Right kidney (tissue), 9 donors: ENCODE measurements around the gene DDX43.
"Not testable (repeated sequence)": the region's sequence is repeated elsewhere in the genome, so short reads cannot be mapped to it uniquely, and the experiment has no call there.

ENCODE experiments used
- DNase-seq: peaks from one replicate; pipeline ENCODE4 v3.0.0-alpha.2; 2016
- long read RNA-seq, 8 donors: transcript quantifications; one replicate each; lab custom pipeline, GENCODE V29; 2026

Gene DDX43
- long read RNA-seq, donor 1 = 0 reads
- long read RNA-seq, donor 2 = 0 reads
- long read RNA-seq, donor 3 = 0 reads
- long read RNA-seq, donor 4 = 0 reads
- long read RNA-seq, donor 5 = 0 reads
- long read RNA-seq, donor 6 = 0 reads
- long read RNA-seq, donor 7 = 0 reads
- long read RNA-seq, donor 8 = 0 reads

- DNase-seq = peak; percentile 10
Measured at GRCh38 chr6:73394577-73395354, at the start of gene DDX43. Gene DDX43, plus strand, starts transcription at chr6:73394828. Its CDS starts 78 bp downstream, at chr6:73394906.

GRCh38 chr6:73348550-73349204, 46.0 kb upstream of the DDX43 start:
- DNase-seq = no peak

DNA sequence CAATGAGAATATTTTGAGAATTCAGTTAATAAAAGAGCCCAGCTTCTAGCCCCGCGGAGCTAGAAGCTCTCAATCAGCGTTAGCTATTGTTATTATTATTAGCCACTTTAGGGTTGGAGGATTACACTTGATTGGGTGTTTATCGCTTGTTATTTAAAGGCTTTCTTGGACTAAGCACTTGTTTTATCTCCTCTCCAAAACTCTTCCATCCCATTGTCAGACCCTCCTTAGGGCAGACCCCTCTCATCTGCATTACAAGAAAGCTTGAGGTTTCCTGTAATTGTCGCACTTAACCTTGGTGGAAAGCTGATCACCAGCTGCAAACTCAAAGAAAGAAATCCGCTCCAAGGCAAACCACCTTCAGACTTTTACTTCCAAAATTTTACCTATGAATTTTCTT, 45.3 kb upstream of the DDX43 start:
- no peak for DNase-seq

DNA sequence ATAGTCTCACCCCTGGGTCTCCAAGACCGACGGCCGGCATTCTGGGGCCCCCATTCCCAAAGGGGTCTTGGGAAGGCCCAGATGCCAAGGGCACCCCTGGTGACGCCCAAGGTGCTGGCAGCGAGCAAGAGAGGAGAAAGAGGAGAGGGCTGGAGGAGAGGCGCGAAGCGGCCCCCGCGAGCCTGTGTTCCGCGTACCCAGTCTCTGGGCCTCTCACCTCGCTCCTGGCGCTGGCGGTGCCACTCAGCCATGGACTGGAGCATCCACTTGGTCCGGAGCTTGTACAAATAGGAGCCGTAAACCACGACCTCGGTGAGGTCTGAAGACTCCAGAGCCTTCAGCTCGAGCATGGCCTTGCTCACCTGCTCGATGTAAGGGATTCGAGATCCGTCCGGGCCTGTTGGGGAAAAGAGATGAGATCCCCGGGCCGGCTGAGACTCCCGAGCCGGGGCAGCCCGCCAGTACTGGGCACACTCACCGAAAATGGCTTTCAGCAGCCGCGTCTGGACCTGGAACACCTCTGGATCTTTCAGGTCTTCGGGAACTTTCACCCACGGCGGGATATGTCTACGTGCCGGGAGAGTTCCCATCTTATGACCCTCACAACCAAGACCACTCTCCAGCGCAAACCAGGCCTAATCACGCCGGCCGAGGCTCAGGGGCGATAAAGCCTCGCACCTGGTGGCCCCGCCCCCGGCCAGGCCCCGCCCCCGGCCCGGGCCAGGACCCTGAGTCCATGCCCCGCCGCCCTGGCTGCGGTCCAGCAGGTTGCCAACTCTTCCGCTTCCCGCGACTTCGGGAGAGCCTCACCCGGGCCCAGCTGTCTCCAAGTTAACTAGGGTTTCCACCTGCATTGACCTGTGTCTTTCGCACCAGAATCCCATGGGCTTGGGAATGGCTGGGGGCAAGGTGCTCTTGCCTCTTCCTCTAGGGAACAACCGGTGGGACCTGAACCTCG, 40.7 kb upstream of the DDX43 start, which contains the start of gene DPPA5:
TSS of gene DPPA5 (minus strand) at position 641 of the 958 bp plus-strand sequence. CDS start at position 590, 51 bp downstream.
- DNase-seq = no peak

DNA sequence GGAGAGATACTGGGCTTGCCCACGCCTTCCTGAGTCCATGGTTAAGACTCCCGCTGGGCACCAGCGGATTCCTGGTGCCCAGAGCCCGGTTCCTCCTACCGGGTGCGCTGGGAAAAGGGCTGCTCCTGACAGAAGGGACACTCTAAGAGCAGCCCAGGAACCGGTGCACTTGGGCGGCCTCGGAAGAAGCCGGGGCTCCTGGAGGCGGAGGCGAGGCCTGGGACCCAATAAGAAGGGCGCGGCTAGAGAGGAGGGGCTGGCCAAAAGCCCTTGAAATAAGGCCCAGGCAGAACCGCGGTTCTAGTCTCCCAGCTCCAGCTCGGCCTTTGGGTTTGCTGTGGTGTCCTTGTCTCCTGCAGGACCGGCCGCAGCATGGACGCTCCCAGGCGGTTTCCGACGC, 32.3 kb upstream of the DDX43 start, which contains the start of gene KHDC3L:
TSS of gene KHDC3L (plus strand) at position 301 of the 400 bp plus-strand sequence. CDS start at position 373, 72 bp downstream.
- no peak for DNase-seq

- DNase-seq = no peak
Measured at GRCh38 chr6:73362869-73363536, 31.6 kb upstream of the DDX43 start.

GRCh38 chr6:73363537-73363875, 31.1 kb upstream of the DDX43 start:
- no peak for DNase-seq

- DNase-seq = no peak
Measured at GRCh38 chr6:73364121-73364520, 30.5 kb upstream of the DDX43 start.

DNA sequence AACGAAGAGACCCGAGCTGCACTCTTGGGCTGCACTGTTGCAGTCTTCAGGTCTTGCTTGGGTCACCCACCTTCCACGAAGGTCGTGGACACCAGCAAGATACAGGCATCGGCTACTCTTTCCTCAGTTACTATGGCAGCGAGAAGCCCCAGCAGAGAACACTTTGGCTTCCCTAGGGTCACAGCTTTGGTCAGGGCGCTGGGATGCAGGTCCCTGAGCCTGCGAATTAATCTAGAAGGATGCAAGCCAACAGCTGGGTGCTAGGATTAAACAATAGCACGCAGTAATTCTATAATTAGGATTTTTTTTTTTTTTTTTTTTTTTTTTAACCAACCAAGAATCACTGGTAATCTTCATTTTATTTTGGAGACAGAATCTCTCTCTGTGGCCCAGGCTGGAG, 30.1 kb upstream of the DDX43 start:
- DNase-seq = no peak

DNA sequence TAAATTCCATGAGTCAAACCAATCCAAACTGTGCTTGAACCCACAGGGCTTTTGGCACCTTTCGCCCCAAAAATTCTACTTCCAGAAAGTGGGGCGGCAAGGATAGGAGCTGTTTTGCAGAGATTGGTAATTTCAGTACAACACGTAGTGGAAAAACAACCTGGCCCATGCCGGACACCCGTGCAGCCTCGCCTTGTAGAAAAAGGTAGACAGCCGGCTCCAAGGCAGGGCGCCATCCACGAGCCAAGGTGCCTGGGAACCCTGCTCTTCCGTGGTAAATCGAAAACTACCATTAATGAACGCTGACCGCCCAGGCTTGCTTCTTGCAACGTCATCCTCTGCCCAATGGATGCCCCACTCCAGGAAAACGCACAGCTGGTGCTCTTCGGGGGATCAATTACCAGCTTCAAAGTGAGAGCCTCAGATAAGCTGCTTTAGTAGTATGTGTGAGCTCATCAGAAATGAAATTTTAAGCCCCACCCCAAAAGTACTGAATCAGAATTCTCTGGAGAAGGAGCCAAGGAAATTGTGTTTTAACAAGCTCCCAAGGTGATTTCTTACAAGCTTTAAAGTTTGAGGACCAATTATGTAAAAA, 26.8 kb upstream of the DDX43 start:
- DNase-seq = no peak

DNA sequence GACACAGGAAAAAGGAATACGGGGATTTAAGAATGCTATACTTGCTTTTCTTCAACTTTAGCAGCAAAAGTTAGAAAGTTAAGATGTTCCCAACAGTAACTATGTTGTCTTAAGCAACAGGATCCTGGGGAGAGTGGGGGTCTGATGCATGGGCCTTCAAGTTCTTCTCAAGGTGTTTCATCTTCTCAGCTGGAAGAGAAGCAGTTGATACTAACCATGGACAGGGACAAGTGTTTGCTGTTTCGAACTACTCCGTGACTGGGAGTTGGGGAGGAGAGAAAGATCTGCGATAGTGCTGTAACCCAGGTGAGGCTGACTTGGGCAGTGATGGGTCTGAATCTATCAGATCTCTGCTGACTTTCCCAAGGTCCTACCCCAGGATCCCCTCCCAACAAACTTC, 26.0 kb upstream of the DDX43 start:
- no peak for DNase-seq

- DNase-seq = no peak
Measured at GRCh38 chr6:73369157-73369556, 25.5 kb upstream of the DDX43 start.

DNA sequence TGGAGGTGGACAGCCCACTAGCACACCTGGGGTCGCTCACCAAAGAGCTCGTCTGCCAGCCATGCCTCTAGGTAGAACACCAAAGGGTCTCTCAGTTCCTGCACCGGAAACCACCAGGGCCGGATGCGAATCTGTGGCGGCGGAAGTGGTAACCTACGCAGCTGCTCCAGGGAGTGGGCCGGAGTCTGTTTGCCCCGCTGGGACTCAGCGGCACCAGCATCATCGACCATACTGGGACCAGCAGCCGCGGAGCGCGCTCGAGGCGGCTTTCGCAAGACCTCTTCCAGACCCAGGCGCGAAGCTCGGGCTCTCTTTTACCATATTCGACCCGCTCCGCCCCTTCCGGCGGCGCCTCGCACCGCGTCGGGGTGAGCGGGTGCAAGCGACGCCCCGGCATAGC, 25.1 kb upstream of the DDX43 start, which contains the start of gene OOEP:
TSS of gene OOEP (minus strand) at position 335 of the 400 bp plus-strand sequence. CDS start at position 230, 105 bp downstream.
- DNase-seq = no peak

- no peak for DNase-seq
Measured at GRCh38 chr6:73371984-73372383, 22.6 kb upstream of the DDX43 start.

DNA sequence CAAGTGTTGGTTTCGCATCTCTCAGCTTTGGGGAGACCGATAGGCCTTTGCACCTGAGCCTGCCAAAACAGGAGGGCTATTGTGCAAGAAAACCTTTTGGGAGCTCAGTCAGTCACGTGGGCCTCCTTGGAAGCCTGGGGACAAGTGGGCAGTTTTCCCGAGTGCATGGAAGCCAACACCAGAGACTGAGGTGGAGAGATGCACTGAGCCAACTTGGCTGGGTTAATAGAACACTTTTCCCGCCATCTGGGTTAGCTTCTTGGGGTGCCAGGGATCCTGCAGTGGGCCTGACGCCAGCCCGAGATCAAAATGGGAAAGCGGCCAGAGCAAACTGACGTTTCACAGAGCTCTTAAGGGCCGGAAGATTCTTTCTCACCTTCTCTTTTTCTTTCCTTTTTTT, 22.1 kb upstream of the DDX43 start:
- DNase-seq = no peak

DNA sequence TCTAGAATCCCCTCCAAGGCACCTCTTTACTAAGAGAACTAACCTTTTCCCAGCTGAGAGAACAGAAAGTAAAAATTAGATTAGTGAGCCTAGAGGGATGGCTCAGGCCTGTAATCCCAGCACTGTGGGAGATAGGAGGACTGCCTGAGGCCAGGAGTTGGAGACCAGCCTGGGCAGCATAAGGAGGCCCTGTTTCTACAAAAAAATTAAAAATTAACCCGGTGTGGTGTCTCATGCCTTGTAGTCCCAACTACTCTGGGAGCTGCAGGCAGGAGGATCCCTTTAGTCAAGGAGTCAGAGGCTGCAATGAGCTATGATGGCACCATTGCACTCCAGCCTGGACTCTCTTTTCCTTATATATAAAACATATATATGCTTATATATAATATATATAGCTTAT, 19.4 kb upstream of the DDX43 start:
- no peak for DNase-seq

GRCh38 chr6:73377225-73377624, 17.4 kb upstream of the DDX43 start:
- DNase-seq = no peak

DNA sequence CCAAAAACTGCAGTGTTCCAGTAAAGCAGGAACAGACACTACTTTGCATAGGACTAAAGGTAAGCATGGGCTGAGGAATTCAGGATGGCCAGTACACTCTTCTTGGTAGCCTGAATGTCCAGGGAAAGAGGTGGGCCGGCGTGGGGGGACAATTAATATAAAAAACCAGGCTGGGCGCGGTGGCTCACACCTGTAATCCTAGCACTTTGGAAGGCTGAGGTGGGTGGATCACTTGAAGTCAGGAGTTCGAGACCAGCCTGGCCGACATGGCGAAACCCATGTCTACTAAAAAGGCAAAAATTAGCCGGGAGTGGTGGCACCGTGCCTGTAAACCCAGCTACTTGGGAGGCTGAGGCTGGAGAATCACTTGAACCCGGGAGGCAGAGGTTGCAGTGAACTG, 13.1 kb upstream of the DDX43 start:
- not testable (repeated sequence) for DNase-seq

- no peak for DNase-seq
Measured at GRCh38 chr6:73382462-73383113, 12.0 kb upstream of the DDX43 start.

DNA sequence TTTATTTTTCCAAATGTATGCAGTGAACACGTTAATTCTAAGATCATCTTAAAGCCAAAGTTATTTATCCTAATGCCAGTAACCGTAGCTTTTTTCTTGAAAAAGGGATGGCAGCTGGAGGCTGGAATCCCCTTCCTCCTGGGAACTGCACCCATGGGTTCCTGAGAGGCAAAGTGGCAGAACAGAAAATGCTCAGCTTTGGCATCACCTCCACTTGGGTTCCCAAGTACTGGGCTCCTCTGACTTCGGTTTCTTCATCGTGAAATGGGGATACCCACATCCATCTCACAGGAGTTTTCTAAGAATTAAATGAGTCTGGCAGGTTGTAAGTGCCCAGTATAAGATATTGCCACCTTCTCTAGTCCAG, 6.2 kb upstream of the DDX43 start:
- DNase-seq = no peak
